Activated T-cell treated with anti-CD3 and anti-CD28 coated beads for 24 hours (primary cell): ENCODE results near the gene UBE3C.

Experiments
- DNase-seq: peaks from one replicate; pipeline ENCODE4 v3.0.0-alpha.2; 2020; ENCODE audit warnings: low read depth

The UBE3C gene

DNA sequence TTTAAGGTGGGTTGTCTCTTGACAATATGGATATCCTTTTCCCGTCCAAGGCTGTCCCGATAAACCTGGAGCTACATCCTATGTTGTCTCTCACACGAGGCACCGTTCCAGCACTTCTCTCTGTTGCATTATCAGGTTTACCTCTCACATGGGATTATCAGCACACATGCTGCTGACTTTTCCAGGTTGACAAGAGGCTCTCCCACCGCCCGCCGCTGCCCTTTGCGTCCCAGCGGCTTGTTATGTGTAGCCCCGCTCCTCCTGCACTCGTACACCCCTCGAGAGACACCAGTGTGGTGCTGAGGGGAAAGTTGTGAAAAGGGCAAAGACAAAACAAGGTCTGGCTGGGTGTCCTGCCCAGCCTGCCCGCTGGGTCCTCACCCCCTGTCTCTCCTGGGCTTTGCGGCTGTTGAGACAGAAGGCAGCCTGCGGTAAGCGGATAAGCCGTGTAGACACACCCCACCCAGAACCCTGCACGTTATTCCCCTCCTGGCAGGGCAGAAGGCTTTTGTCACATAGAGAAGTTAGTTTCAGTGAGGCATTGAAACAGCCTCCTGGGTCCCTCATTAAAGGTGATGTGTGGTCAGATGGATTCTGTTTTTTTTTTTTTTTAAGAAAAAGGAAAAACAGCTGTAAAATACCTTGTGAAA lies 38.7 kb downstream of the UBE3C start:
- DNase-seq, result no peak

DNA sequence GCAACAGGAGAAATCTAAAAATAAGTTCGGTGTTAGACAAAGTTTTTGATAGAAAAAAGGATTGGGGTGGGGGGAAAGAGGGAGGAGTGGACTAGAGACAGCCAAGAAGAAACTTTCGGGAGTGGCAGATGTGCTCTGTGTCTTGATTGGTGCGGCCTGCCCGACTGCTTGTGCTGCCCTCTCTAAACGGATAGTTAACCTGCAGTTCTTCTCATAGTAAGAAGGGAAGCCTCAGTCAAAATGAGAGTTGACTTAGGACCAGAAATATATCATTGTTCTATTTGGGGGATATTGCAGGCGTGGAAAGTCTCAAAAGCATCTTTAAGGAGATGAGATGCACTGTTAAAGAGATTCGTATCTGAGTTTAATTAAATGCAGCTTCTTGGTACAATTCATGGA lies 39.3 kb downstream of the UBE3C start:
- no peak for DNase-seq

DNA sequence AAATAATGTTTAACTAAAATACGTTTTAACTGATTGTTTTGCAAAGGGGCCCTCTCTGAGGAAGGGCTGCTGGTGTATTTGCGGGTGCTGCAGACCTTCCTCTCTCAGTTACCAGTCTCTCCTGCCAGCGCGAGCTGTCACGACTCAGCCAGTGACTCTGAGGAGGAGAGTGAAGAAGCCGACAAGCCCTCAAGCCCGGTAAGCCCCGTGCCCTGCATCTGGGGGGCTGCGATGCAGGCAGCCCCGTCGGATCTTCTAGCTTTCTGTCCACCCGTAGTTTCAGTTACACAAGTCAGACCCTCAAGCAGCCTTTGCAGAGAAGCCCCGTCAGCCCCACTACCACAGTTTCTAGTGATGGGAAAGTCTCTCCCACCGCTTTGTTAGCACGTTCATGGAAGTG lies 45.1 kb downstream of the UBE3C start:
- no peak for DNase-seq

DNA sequence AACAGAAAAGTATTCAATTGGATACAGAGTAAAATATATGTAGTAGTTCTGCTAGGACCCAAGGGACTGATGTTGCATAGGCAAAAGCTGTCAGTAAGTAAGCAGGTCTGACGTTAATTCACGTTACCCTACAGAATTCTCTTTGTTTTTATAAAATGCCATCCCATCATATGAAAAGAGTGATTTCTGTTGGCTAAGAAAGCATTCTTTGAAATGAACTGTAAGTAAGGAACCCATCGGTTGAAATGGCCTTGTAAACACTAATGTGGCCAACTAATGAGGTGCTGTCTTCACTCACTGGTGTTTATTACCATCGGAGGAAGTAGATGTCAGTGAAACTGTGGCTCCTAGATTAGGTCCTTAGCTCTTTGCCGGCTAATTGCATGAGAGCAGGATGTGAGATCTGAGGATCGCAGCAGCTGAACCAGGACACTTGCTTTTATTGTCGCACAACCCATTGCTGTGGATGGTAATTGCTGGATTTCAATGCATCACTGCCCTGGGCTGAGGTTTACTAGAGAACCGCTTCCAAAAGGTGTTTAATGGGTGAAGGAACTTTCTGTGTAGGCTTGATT lies 49.5 kb downstream of the UBE3C start:
- no peak for DNase-seq

DNA sequence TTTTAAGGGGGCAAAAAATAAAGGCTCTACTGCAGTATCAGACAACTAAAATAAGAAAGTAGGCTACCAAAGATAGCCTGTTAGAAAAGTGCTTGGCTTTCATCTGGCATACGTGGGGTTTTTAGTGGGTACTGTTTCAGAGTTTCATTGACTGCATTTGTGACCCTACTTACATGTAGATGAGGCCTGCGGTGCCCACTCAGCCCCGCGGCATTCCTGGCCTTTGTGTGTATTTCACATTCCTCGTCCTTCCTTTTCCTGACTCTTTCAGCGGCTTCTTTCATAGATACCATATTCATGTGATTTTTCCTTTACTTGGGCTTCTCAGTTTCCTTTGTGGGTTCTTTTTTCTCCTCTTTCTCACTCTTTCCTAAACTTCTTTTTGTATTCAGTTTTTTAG lies 50.7 kb downstream of the UBE3C start:
- DNase-seq, result no peak

DNA sequence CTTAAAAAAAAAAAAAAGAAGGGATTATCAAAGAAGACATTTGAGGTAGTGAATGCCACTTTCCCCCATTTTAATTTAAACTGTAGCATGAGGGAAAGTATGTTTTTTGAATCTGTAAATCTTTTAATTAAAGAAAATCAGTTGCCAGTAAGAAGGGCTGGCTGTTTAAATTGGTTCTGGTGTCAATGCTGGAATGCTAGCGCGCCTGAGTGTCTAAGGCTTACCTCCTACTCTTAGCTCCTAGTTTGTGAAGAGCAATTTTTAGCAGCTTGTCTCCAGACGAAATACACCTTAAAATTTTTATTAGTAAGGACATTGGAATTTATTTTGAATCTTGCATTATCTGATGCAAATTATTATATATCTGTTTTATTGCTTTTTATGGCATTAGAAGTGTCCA lies 54.1 kb downstream of the UBE3C start:
- no peak for DNase-seq

DNA sequence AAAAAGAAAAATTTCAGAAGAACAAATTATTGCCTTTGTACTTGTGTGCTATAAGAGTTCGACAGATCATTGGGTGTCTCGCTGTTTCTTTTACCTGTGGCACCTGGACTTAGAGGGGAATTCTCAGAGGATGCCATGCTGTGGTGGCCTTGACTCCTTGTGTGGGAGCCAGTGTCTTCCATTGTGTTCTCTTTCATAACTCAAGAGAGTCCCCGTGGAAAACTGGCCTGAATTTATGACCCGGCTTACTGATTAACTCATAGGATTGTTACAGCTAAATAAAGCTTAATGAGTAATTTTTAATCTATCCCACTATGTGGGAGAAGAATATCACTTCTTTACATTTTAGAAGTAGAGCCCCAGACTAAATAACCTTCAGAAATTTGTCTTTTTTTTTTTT lies 54.5 kb downstream of the UBE3C start:
- DNase-seq, result no peak

DNA sequence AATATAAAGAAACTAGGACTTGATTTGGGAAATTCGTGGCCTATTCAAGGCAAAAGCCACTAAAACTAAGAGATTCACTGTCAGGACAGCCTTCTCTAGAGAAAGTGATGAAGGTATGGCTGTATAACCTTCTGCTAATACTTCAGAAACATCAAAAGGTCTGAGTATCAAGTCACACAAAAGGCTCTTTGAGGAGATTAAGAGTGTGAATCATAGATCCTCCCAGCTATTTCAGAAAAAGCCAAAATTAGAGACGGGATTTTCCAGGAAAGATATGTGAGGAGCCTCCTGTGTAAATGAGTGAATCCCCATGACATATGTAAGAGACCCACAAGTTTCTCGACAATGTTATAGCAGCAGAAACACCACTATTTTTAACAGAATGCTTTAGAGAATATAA lies 56.2 kb downstream of the UBE3C start:
- DNase-seq, result no peak

DNA sequence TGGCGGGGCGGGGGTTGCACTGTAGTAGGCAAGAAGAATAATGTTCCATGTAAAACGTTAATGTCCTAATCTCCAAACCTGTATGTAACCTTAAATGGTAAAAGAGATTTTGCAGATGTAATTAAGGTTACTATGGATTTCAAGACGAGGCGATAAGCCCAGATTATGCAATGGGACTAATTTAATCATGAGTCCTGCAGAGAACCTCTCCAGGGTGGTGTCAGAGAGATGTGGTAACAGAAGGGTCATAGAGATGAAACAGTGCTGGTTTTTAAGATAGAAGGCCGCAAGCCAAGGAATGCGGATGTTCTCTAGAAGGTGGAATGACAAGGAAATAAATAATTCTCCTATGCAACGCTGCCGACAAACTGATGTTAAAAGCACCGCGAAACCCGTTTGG lies 57.1 kb downstream of the UBE3C start:
- DNase-seq, result no peak

DNA sequence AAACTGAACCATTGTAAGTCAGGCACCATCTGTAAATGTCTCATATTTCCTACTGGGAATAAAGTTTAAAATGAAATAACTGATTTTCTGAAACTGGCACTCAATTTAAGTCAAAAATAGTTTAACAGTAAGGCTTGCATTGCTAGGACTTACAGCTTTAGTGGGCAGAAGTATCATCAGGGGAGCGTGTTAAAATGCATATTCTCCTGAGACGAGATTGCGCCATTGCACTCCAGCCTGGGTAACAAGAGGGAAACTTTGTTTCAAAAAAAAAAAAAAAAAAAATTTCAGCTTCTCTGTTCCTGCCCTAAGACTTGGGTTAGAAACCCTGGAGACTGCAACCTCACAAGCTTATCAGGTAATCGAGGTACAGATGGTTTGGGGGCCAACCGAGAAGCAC lies 65.4 kb downstream of the UBE3C start:
- DNase-seq, result no peak

DNA sequence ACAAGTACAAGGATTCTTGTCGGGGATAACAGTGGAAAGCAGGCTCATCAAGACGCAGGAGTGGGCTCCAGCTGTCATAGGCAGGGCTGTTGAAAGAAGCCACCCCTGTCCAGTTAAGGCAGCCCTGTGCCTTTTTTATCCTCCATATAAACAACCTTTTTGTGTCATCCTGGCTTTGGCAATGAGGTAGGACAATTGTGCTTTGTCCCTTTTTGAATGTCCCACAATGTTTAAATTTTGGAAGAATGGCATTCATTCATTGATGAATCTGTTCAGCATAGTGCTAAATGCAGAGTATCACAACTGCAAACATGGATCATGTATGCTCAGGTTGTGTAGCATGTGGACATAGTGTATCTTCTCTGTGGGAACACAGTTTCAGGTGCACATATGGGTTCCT lies 66.7 kb downstream of the UBE3C start:
- no peak for DNase-seq

DNA sequence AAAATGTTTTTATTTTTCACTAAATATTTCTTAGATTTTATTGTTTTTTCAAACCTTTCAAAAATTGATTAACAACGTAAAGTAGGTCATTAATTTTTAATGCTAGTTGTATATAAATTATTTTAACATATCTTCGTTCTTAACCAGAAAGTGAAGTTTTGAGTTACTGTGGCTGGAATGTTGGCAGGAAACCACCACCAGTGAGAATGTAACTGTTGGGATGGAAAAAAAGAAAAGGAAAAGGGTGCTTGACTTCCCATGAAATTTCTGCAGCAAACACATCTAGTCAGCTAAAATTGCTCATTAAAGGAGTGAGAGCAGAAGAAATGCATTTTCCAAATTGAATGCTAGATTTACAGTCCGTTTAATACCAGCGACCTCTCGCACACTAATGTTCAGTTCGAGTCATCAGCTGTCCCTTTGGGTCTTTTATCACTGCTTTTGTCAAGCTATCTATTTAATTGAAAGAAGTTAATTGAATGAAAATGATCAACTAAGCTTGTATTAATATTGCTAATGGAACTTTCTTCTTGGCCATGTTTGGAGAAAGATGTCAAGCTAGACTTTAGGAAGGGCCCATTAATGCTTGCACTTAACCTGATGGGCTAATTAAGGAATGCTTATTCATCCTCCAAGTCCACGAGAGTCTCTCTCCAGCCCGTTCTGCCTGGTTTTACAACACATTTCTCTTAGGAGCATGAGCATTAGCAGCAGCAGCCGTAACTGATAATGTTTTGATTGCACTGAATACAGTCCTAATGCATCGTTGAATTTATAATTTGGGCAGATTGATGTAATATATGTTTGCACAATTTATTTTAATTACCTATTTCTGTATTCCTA lies 70.1 kb downstream of the UBE3C start:
- no peak for DNase-seq

DNA sequence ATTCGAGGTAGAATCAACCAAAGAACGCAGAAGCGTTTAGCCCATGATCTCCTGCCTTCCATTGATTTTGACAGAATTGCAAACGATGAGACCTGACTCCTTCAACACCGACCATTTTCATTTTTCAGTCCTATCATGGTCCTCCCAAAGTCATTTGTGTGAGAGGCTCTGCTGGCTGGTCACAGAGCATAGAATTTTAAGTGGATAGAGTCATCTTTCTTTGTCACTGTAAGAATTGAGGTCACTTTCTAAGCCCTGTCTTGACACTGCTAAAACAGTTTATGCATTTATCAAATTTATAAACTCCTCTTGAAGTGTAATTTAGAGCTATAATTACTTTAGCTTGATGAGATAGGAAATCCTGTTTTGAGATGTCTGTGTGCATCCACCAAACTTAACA lies 72.0 kb downstream of the UBE3C start:
- no peak for DNase-seq

DNA sequence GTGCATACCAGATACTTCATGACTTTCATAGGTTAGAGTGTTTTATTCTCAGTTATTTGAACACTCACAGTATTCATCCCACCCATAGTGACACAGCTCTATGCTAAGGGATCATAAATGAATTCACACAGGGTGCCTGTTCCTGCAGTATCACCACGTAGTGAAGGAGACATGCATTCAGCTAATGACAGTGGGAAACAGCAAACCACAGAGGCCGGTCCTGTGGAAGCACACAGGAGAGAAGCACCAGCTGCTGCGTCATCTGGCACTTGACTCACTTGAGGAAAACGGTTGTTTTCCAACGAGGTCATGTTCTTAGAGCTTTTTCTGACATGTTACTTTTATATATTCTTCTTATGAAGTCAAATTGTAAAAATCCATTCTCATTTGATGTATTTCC lies 73.0 kb downstream of the UBE3C start:
- no peak for DNase-seq

DNA sequence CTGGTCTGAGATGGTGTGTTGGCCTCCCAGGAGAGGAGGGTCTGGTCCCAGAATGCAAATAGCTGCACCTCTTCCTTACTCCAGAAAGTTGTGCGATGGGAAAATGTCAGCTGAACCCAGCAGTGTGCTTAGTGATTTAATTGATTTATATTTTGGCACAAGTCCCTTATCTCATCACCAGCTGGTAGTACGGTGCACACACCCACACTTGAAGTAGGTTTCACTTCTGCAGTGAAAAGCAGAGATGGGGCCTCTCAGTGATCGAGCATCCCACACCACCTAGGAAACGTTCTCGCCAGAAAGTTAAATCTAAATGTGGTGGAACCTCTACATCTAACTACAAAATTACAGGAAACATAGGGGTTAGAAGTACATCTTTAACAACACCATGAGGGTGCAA lies 80.4 kb downstream of the UBE3C start:
- no peak for DNase-seq

DNA sequence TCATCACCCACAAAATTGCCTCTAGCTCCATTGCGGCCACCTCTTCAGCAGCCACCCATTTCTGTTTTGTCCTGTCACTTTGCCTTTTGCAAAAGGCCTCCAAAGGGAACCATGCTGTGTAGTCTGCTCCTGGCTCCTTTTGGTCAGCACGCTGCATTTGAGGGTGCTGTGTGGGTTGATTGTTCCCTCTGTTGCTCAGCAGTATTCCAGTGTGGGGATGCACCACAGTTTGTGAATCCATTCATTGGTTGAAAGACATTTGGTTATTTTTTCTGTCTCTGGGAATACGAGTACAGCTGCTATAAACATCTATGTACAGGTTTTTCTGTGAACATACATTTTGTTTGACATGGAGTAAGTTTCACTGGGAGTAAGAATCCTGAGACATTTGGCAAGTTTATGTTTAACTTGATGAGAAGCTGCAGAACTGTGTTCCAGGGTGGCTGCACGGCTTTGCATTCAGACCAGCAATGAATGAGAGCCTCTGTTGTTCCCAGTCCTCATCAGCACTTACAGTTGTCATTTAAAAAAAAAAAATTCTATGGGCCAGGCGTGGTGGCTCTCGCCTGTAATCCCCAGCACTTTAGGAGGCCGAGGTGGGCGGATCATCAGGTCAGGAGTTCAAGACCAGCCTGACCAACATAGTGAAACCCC lies 82.3 kb downstream of the UBE3C start:
- DNase-seq, result no peak

DNA sequence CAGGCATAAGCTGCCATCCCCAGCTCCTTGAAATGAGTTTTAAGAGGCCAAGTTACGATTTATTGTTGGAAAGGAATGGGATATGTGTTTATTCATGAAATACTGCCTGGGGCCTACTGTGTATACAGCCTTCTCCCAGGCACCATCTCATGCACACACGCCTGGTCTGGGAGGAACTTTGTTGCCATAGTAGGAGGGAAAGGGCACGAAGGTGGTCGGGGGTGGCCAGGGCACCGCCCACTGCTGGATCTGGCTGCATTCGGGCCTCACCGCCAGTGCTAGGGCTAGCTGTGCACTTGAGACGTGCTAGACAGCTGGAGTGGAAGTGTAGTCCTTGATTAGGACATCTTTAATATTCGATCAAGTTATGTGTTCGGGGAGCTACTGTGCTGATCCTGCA lies 84.0 kb downstream of the UBE3C start:
- DNase-seq, result no peak

DNA sequence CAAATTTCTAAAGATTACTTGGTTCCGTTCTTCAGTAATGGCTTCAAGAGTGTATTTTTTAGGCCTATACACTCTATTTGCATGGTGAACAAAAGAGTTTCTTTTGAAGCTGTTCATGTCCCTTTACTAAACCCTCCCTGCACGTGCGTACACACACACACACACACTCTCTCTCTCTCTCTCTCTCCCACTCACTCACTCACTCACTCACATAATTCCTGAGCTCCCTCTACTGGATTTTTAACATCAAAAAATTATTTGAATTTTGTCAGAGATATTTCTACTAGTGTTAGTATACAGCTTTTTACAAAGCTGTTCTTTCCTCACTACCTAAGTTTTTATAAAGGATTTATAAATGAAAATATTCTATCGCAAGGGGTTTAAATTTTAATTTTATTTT lies 85.9 kb downstream of the UBE3C start:
- no peak for DNase-seq

DNA sequence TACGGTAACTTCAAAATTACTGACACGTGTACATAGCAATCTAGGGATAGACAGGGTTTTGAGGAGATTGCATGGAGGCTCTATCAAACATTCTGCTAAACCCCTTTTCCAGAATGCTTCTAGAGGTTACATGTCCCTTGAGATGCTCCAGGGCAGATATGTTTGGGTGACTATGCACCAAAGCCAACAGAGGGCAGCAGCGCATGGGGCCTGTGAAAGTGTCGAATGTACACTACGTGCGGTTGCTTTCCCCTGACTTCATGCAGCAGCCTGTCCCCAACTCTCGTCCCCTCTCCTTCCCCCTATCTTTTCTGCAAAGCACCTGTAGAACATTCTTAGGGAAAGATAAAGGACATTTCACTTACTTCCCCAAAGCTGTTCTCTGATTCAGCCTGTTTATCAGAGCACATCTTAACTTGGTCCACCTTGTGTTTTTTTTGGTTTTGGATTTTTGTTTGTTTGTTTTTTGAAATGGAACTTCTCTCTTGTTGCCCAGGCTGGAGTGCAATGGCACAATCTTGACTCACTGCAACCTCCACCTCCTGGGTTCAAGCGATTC lies 90.2 kb downstream of the UBE3C start:
- DNase-seq, result no peak

DNA sequence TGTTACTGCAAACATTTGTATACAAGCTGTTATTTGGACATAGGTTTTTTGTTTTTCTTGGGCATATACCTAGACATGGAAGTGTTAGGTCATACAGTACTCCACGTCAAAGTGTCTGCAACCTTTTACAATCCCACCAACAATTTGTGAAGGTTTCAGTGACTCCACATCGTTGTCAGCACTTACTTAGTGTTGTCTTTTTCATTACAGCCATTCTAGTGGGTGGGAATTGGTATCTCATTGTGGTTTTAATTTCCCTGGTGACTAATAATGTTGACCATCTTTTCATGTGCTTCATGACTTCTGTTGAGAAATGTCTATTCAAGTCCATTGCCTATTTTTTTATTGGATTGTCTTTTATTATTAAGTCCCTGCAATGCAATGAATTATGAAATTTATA lies 95.0 kb downstream of the UBE3C start:
- DNase-seq, result no peak

DNA sequence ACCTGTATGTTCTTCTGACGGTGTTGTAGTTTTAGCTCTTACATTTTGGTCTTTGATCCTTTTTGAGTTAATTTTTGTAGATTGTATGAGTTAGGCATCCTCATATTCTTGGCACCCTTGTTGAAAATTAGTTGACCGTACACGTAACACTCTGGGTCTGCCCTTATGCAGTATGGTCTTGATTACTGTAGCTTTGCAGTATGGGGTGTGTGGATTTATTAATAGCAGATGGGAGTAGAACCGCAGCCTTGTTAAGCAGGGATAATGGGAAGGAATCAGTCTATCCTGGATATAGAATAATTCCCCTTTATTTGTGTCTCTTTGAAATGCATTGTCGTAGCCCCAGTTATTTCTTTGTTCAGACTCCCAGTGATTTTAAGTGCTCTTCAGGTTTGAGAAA lies 95.5 kb downstream of the UBE3C start:
- DNase-seq, result no peak
